Kidney epithelial cell (primary cell): ENCODE measurements around the gene SDK2. TPM values are rescaled to one million over a fixed set of nuclear protein-coding genes. Genes with fewer than 3 reads are reported as not detected.

Experiments
- DNase-seq: peaks from one replicate; pipeline ENCODE4 v3.0.0-alpha.2; 2010; ENCODE audit warnings: low read depth
- H3K27me3 ChIP-seq: 2 replicates; pipeline ENCODE4 v1.6.0; 2011; ENCODE audit warnings: low read length; ENCODE audit not compliant: control insufficient read depth, insufficient read depth
- H3K36me3 ChIP-seq: 2 replicates; pipeline ENCODE4 v1.5.1; 2011; ENCODE audit warnings: low read length; ENCODE audit not compliant: control insufficient read depth, insufficient read depth
- H3K4me3 ChIP-seq: 2 replicates; pipeline ENCODE4 v1.5.1; 2011; ENCODE audit warnings: low read depth, mild to moderate bottlenecking, control low read depth, low read length
- total RNA-seq: library from RNA; depleted of rRNA; stranded (reverse); fragments of >200 nt; gene quantifications from 2 replicates; pipeline ENCODE4 v1.2.3, GENCODE V29; 2015
- TF ChIP-seq, protein P1 (sequence below): IDR thresholded peaks from 2 replicates; pipeline ENCODE4 v1.5.1; 2011; ENCODE audit warnings: mild to moderate bottlenecking, moderate library complexity, low read length, control low read depth, inconsistent platforms; ENCODE audit not compliant: insufficient read depth, poor library complexity, severe bottlenecking

SDK2 gene
- total RNA-seq, 1 donor from 2014 or later: 1.2 TPM

GRCh38 chr17:73435412-73435811 lies 208.8 kb downstream of the SDK2 start:
- TF ChIP-seq, protein P1, sequence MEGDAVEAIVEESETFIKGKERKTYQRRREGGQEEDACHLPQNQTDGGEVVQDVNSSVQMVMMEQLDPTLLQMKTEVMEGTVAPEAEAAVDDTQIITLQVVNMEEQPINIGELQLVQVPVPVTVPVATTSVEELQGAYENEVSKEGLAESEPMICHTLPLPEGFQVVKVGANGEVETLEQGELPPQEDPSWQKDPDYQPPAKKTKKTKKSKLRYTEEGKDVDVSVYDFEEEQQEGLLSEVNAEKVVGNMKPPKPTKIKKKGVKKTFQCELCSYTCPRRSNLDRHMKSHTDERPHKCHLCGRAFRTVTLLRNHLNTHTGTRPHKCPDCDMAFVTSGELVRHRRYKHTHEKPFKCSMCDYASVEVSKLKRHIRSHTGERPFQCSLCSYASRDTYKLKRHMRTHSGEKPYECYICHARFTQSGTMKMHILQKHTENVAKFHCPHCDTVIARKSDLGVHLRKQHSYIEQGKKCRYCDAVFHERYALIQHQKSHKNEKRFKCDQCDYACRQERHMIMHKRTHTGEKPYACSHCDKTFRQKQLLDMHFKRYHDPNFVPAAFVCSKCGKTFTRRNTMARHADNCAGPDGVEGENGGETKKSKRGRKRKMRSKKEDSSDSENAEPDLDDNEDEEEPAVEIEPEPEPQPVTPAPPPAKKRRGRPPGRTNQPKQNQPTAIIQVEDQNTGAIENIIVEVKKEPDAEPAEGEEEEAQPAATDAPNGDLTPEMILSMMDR: no peak
- Histone ChIP-seq H3K4me3 (no peak overlapping the region), H3K36me3 (no peaks in the 10 kb centered on the region), H3K27me3 (peaks cover under 1% of the 10 kb centered on the region)
- no peak for DNase-seq

GRCh38 chr17:73434154-73434553 lies 210.1 kb downstream of the SDK2 start:
- H3K36me3 ChIP-seq: no peaks in the 10 kb centered on the region
- DNase-seq: no peak
- TF ChIP-seq, protein P1: no peak

GRCh38 chr17:73433501-73433900 lies 210.7 kb downstream of the SDK2 start:
- H3K27me3 ChIP-seq: peaks cover 8% of the 10 kb centered on the region
- H3K4me3 ChIP-seq: no peak overlapping the region
- TF ChIP-seq, protein P1: no peak
- no peaks in the 10 kb centered on the region for H3K36me3 ChIP-seq
- no peak for DNase-seq

More at GRCh38 chr17:73434154-73434553, 210.1 kb downstream of the SDK2 start:
- H3K4me3 ChIP-seq: no peak overlapping the region
- H3K27me3 ChIP-seq: peaks cover 8% of the 10 kb centered on the region

DNA sequence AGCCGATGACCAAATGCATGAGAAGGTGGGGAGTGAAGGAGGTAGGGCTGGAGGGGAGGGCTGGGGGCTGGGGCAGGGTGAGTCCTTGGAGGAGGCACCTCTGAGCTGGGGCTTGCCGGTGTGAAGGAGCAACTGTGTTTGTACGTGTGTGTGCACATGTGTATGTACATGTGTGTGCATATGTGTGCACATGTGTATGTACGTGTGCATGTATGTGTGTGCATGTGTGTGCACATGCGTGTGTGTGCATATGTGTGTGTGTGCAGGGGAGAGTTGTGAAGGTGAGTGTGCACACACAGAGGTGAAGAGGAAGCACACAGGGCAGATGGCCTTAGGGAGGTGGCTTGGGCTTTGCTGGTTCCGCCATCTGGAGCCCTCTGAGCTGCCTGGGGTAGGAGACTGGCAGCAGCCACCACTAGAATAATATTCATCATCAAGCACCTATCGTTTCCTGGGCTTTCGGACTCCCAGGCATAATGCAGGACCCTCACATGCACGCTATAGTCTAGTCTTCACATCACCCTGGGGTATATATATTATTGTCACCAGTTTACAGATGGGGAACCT lies 211.5 kb downstream of the SDK2 start:
- H3K36me3 ChIP-seq: no peaks in the 10 kb centered on the region
- H3K27me3 ChIP-seq: peaks cover 8% of the 10 kb centered on the region
- no peak overlapping the region for H3K4me3 ChIP-seq
- DNase-seq: no peak
- TF ChIP-seq, protein P1: no peak

DNA sequence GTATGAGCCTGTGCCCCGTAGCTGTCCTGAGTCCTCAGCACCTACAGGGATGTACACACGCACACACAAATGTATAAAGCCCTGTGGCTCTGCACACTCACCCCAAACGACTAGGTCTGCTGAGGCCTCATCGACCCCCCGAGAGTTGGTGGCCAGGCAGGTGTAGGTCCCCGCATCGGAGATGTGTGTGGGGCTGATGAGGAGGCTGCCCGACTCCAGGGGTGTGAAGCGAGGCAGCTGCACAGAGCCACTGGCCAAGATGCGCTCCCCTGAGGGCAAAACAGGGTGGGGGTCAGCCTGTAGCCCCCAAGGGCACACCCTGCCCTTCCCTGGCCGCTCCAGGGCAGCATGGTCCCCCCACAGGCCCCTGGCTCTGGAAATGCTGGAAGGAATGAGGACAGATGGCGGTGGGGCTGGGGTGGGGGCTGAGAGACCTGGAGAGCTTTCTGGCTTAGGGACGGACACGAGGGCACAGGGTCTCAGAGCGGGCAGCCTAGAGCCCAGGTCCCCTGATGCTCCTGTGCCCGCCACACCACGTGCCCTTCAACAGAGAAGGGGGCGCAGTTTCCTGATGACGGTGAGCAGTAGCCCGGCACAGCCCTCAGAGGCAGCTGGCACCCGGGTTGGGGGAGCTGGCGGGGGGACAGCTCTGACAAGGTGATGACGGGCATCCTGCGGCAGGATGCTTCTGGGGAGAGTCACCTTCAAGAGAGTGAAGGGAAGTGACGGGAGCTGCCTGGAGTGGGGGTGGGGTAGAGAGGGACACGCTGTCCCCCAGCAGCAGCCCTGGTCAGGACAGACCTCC lies 212.6 kb downstream of the SDK2 start:
- Histone ChIP-seq H3K36me3 (no peaks in the 10 kb centered on the region), H3K4me3 (no peak overlapping the region), H3K27me3 (peaks cover 8% of the 10 kb centered on the region)
- TF ChIP-seq, protein P1: no peak
- no peak for DNase-seq
